IMR-90 (cell line): ENCODE data around the gene DNAJC6. TPM values are rescaled to one million over a fixed set of nuclear protein-coding genes. Genes with fewer than 3 reads are reported as not detected.

Experiments used
- ATAC-seq: fragments of 200-7000 bp; cut with Tn5 transposase; 2 replicates; pipeline ENCODE4 v1.9.1; 2020; ENCODE audit warnings: low read depth, mild to moderate bottlenecking, moderate library complexity
- Bru-seq: library from RNA; stranded (reverse); fragments of 400-500 nt; gene quantifications from one replicate; lab custom pipeline; 2021; lab: Mats Ljungman, UMichigan
- BruChase-seq, 2 experiments: library from RNA; stranded (reverse); fragments of 400-500 nt; gene quantifications; one replicate each; lab custom pipeline; 2021; lab: Mats Ljungman, UMichigan
- BruUV-seq: library from RNA; stranded (reverse); fragments of 400-500 nt; replicated peaks from 2 replicates; lab custom pipeline; 2021; lab: Mats Ljungman, UMichigan
- CTCF ChIA-PET: fragments of 300-600 bp; formaldehyde crosslinking; extraction: SDS; loops from one replicate; lab custom pipeline; 2021; ENCODE audit warnings: antibody characterized with exemption; lab: Yijun Ruan, JAX
- POLR2A ChIA-PET: fragments of 300-600 bp; sonication (Branson Sonifier 250); formaldehyde crosslinking; loops from one replicate; lab custom pipeline; 2022; ENCODE audit warnings: antibody characterized with exemption; ENCODE audit not compliant: unreplicated experiment; lab: Charles Lee
- DNase-seq: peaks from one replicate; pipeline ENCODE4 v3.0.0; 2013
- H2AFZ ChIP-seq: replicated peaks from 2 replicates; pipeline ENCODE3; 2013; ENCODE audit warnings: low read length, mild to moderate bottlenecking; ENCODE audit not compliant: poor library complexity
- H2AK5ac ChIP-seq: 2 replicates; pipeline ENCODE4 v1.6.1; 2013; ENCODE audit warnings: low read depth, low read length, inconsistent platforms
- H2AK9ac ChIP-seq: replicated peaks from 2 replicates; pipeline ENCODE3; 2013; ENCODE audit warnings: mild to moderate bottlenecking, low read depth, low read length, moderate library complexity; ENCODE audit not compliant: poor library complexity
- H2BK120ac ChIP-seq: 2 replicates; pipeline ENCODE4 v1.6.1; 2013; ENCODE audit warnings: low read depth, low read length, inconsistent platforms
- H2BK15ac ChIP-seq: 3 replicates; pipeline ENCODE4 v1.6.1; 2013; ENCODE audit warnings: low read depth, low read length, inconsistent platforms
- H2BK20ac ChIP-seq: 2 replicates; pipeline ENCODE4 v1.6.1; 2013; ENCODE audit warnings: low read depth, mild to moderate bottlenecking, inconsistent platforms, low read length, moderate library complexity
- H2BK5ac ChIP-seq: 2 replicates; pipeline ENCODE4 v1.6.1; 2013; ENCODE audit warnings: mild to moderate bottlenecking, low read depth, low read length, inconsistent platforms; ENCODE audit not compliant: poor library complexity, severe bottlenecking
- H3K14ac ChIP-seq: replicated peaks from 2 replicates; pipeline ENCODE4 v1.6.1; 2013; ENCODE audit warnings: low read depth, low read length, inconsistent platforms
- H3K18ac ChIP-seq: 2 replicates; pipeline ENCODE4 v1.6.1; 2013; ENCODE audit warnings: low read depth, low read length, control low read depth
- H3K23ac ChIP-seq: 2 replicates; pipeline ENCODE4 v1.6.1; 2013; ENCODE audit warnings: low read depth, low read length, inconsistent platforms
- H3K27ac ChIP-seq: 2 replicates; pipeline ENCODE4 v1.5.1; 2013; ENCODE audit warnings: mild to moderate bottlenecking, control low read depth, low read length; ENCODE audit not compliant: insufficient read depth
- H3K27me3 ChIP-seq: 2 replicates; pipeline ENCODE4 v1.6.1; 2013; ENCODE audit warnings: low read length; ENCODE audit not compliant: control insufficient read depth, insufficient read depth
- H3K36me3 ChIP-seq: 2 replicates; pipeline ENCODE4 v1.6.1; 2013; ENCODE audit warnings: low read length, mixed read lengths; ENCODE audit not compliant: control insufficient read depth, insufficient read depth
- H3K4ac ChIP-seq: 2 replicates; pipeline ENCODE4 v1.6.1; 2013; ENCODE audit warnings: low read depth, low read length, inconsistent platforms
- H3K4me1 ChIP-seq: 2 replicates; pipeline ENCODE4 v1.6.1; 2013; ENCODE audit warnings: low read length, mixed read lengths; ENCODE audit not compliant: control insufficient read depth, insufficient read depth
- H3K4me2 ChIP-seq: 2 replicates; pipeline ENCODE4 v1.6.1; 2013; ENCODE audit warnings: low read depth, mild to moderate bottlenecking, control low read depth, low read length, moderate library complexity
- H3K4me3 ChIP-seq: 2 replicates; pipeline ENCODE4 v1.5.1; 2013; ENCODE audit warnings: low read depth, mild to moderate bottlenecking, control low read depth, low read length, moderate library complexity; ENCODE audit not compliant: insufficient read depth
- H3K56ac ChIP-seq: 2 replicates; pipeline ENCODE4 v1.6.1; 2013; ENCODE audit warnings: low read length, inconsistent platforms; ENCODE audit not compliant: insufficient read depth; ENCODE audit errors: extremely low read depth
- H3K79me1 ChIP-seq, 2 experiments: 2 replicates each; pipeline ENCODE4 v1.6.1; 2013; ENCODE audit warnings: low read length in 2 of 2, inconsistent platforms in 1 of 2, low read depth in 1 of 2
- H3K9ac ChIP-seq: 2 replicates; pipeline ENCODE4 v1.6.1; 2013; ENCODE audit warnings: low read depth, low read length, control low read depth
- H3K9me1 ChIP-seq: 2 replicates; pipeline ENCODE4 v1.6.1; 2013; ENCODE audit warnings: low read length, inconsistent platforms; ENCODE audit not compliant: insufficient read depth
- H3K9me3 ChIP-seq: 2 replicates; pipeline ENCODE4 v1.6.1; 2013; ENCODE audit warnings: low read length; ENCODE audit not compliant: control insufficient read depth, insufficient read depth
- H4K20me1 ChIP-seq: 2 replicates; pipeline ENCODE4 v1.6.1; 2013; ENCODE audit warnings: low read length, inconsistent platforms; ENCODE audit not compliant: insufficient read depth
- H4K5ac ChIP-seq: 2 replicates; pipeline ENCODE4 v1.6.1; 2013; ENCODE audit warnings: mild to moderate bottlenecking, low read depth, low read length, control low read depth
- H4K8ac ChIP-seq, 2 experiments: 2 replicates each; pipeline ENCODE4 v1.6.1; 2013; ENCODE audit warnings: low read depth in 2 of 2, low read length in 2 of 2, control low read depth in 1 of 2, inconsistent platforms in 1 of 2
- H4K91ac ChIP-seq: 2 replicates; pipeline ENCODE4 v1.6.1; 2013; ENCODE audit warnings: low read depth, low read length, inconsistent platforms; ENCODE audit not compliant: insufficient read depth
- BHLHE40 ChIP-seq: fragments of 150-350 bp; IDR thresholded peaks from 2 replicates; pipeline ENCODE4 v1.6.1; 2016; ENCODE audit warnings: mild to moderate bottlenecking, low read depth, low read length
- CHD1 ChIP-seq: IDR thresholded peaks from 2 replicates; pipeline ENCODE4 v1.6.1; 2012; ENCODE audit warnings: low read depth, low read length, improper control_type of control experiment
- FOS ChIP-seq: fragments of 150-350 bp; IDR thresholded peaks from 2 replicates; pipeline ENCODE4 v1.6.1; 2016; ENCODE audit warnings: low read depth, low read length
- MAFK ChIP-seq: IDR thresholded peaks from 2 replicates; pipeline ENCODE4 v1.6.1; 2012; ENCODE audit warnings: low read depth, low read length, improper control_type of control experiment
- MAZ ChIP-seq: IDR thresholded peaks from 2 replicates; pipeline ENCODE4 v1.6.1; 2012; ENCODE audit warnings: low read depth, mild to moderate bottlenecking, low read length, improper control_type of control experiment, moderate library complexity, borderline replicate concordance
- MXI1 ChIP-seq: IDR thresholded peaks from 2 replicates; pipeline ENCODE4 v1.6.1; 2012; ENCODE audit warnings: low read depth, mild to moderate bottlenecking, low read length, moderate library complexity, borderline replicate concordance
- NFE2L2 ChIP-seq: fragments of 150-350 bp; IDR thresholded peaks from 2 replicates; pipeline ENCODE4 v1.6.1; 2016; ENCODE audit warnings: low read depth, mild to moderate bottlenecking, low read length
- SMC3 ChIP-seq: fragments of 150-350 bp; IDR thresholded peaks from 2 replicates; pipeline ENCODE4 v1.6.1; 2016; ENCODE audit warnings: low read depth, mild to moderate bottlenecking, antibody characterized with exemption, low read length, moderate library complexity
- WGBS, 2 experiments: methylation state at CpG; one replicate each; pipeline versions ENCODE4 v1.1.5 to v1.1.7; 2013; ENCODE audit warnings: missing lambda C conversion rate in 2 of 2; ENCODE audit not compliant: insufficient read length in 1 of 2; ENCODE audit errors: extremely low coverage in 2 of 2; 5-methylcytosine and 5-hydroxymethylcytosine counted together
- dilution Hi-C: fragments of 300-500 bp; cut with HindIII; formaldehyde crosslinking; loops from one replicate; pipeline ENCODE4 v1.14.3; 2018; ENCODE audit warnings: low sequenced_read_pairs; ENCODE audit not compliant: unreplicated experiment
- in situ Hi-C: fragments of 300-500 bp; cut with MboI; formaldehyde crosslinking; loops from 3 replicates; pipeline ENCODE4 v1.14.3; 2019; ENCODE audit warnings: low sequenced_read_pairs, inconsistent platforms, mixed read lengths
- intact Hi-C: fragments of 100-400 bp; cut with micrococcal nuclease; formaldehyde crosslinking; loops from 2 replicates; pipeline ENCODE4 v1.10.0; 2022
- long read RNA-seq: library from polyadenylated mRNA; unstranded; transcript quantifications from one replicate; pipeline ENCODE4 v2.0.0, GENCODE V29; 2021; ENCODE audit not compliant: unreplicated experiment
- polyA plus RNA-seq, 3 experiments: library from polyadenylated mRNA; depleted of rRNA; stranded (reverse); fragments of >200 nt; gene quantifications; 2 replicates each; pipeline ENCODE4 v1.2.3, GENCODE V29; 2012; ENCODE audit warnings: low replicate concordance in 1 of 3
- total RNA-seq: library from RNA; depleted of rRNA; stranded (reverse); fragments of >200 nt; gene quantifications from 2 replicates; pipeline ENCODE4 v1.2.3, GENCODE V29; 2012; rRNA removed
- TF ChIP-seq, protein P1 (sequence below): fragments of 150-350 bp; IDR thresholded peaks from 2 replicates; pipeline ENCODE4 v1.6.1; 2017; ENCODE audit warnings: mild to moderate bottlenecking, antibody characterized with exemption, low read length, low read depth

Gene DNAJC6
- total RNA-seq: 0.18 and 0.28 TPM in 2 replicates
- polyA plus RNA-seq (2012; rRNA removed): 0.05 and 0.13 TPM in 2 replicates
- polyA plus RNA-seq (2012; cell fraction: cytosol; rRNA removed): 0.04 TPM in 1 of 2 replicates, not detected in the other
- 0.05 and 0.13 TPM in 2 replicates for polyA plus RNA-seq (2012; cell fraction: nucleus; rRNA removed; ENCODE audit: low replicate concordance)
- Bru-seq, nascent RNA: percentile 26 among the genes with signal in this experiment
- percentile 23 among the genes with signal in this experiment for BruChase-seq, experiment 1, labeled RNA remaining after a 6-hour chase
- BruChase-seq, experiment 2, labeled RNA remaining after a 2-hour chase: percentile 25 among the genes with signal in this experiment
- long read RNA-seq: 0 reads

DNA sequence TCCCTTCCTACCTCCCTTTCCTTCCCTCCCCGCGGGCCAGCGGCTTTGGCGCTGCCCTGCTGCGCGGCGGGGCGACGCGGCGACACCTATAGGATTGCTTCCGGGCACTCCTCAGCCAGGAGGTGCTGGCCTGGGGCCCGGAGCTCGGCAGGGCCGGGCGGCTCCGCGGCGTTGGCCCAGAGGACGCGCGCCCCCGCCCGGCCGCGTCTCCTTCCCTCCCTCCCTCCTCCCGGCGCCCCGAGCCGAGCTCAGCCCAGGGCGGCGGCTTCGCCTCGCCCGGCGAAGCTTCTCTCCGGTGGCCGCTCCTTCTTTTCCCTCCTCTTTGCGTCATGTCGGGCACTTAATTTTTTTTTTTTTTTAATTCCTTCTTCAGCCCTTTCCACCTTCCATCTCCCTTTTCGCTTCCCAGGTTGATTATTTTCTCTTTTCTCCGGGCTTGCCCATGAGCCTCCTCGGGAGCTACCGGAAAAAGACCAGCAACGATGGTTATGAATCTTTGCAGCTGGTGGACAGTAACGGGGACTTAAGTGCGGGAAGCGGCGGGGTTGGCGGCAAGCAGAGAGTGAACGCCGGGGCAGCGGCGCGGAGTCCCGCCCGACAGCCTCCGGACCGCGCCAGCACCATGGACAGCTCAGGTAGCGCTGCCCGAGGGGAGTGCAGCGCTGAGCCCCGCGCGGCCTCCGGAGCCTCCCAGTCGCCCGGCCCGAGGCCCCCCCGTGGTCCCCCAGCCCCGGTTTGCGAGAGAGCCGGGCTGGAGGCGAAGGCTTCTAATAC, at the start of gene DNAJC6:
TSS of gene DNAJC6 (plus strand) at position 240 of the 774 bp plus-strand sequence. CDS start at position 443, 203 bp downstream.
- Histone ChIP-seq H2BK20ac (no peak within 1 kb of the TSS), H3K56ac (no peak within 1 kb of the TSS), H3K14ac (no peak within 1 kb of the TSS), H4K5ac (no peak within 1 kb of the TSS), H3K36me3 (no peaks in the 10 kb centered on the region), H2AK9ac (no peak within 1 kb of the TSS), H2AK5ac (no peak within 1 kb of the TSS), H3K4me1 (no peaks in the 10 kb centered on the region), H2BK5ac (no peak within 1 kb of the TSS), H3K18ac (no peak within 1 kb of the TSS), H3K9me3 (0 out of 2 replicates have a peak, but pooled peaks cover 2% of the 10 kb centered on the region), H3K27me3 (peaks cover 7% of the 10 kb centered on the region), H3K9me1 (no peaks in the 10 kb centered on the region), H3K4me3 (peak within 1 kb of the TSS; percentile 33; the same call in 1 of the 2 replicates), H3K79me1 (no peaks in the 10 kb centered on the region), H3K9ac (no peak within 1 kb of the TSS), H2AFZ (peak within 1 kb of the TSS; percentile 72), H3K4ac (no peak within 1 kb of the TSS), H3K23ac (no peak within 1 kb of the TSS), H4K20me1 (no peaks in the 10 kb centered on the region), H2BK120ac (no peak within 1 kb of the TSS), H3K4me2 (peak within 1 kb of the TSS; percentile 98), H4K91ac (no peak within 1 kb of the TSS), H2BK15ac (no peak within 1 kb of the TSS), H4K8ac (no peak within 1 kb of the TSS), H3K27ac (no peak within 1 kb of the TSS)
- BruUV-seq: no TSS peak
- DNase-seq (peak; percentile 42), ATAC-seq (peak; percentile 100)
- ChIA-PET CTCF (interaction anchor here (0.6 kb wide), 2 partner anchors 414 to 1794 kb away, joined by 3 to 4 read pairs; no protein-coding TSS in a partner anchor), POLR2A (no interaction called here)
- WGBS, 2 experiments: 2% methylated on average over 36 of the region's 75 CpGs; no CpG with 5 or more reads in 1 of the 2 experiments
- intact Hi-C loops (no loop called here), dilution Hi-C loops (no loop called here), in situ Hi-C loops (no loop called here)
- TF ChIP-seq SMC3: no peak; the same call in 1 of the 2 replicates
- TF ChIP-seq, protein P1, sequence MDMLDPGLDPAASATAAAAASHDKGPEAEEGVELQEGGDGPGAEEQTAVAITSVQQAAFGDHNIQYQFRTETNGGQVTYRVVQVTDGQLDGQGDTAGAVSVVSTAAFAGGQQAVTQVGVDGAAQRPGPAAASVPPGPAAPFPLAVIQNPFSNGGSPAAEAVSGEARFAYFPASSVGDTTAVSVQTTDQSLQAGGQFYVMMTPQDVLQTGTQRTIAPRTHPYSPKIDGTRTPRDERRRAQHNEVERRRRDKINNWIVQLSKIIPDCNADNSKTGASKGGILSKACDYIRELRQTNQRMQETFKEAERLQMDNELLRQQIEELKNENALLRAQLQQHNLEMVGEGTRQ: no peak
- no peak for TF ChIP-seq CHD1
- peak; percentile 35; the same call in 1 of the 2 replicates for TF ChIP-seq MAZ
- TF ChIP-seq MXI1: peak; percentile 59; the same call in 1 of the 2 replicates
- TF ChIP-seq BHLHE40: no peak
- TF ChIP-seq FOS: no peak
- TF ChIP-seq MAFK: no peak
- no peak for TF ChIP-seq NFE2L2
